HepG2 (cell line): ENCODE data around the gene FBXW2.

Experiments used
- BHLHE40 ChIP-seq: IDR thresholded peaks from 2 replicates; pipeline ENCODE4 v1.6.1; 2011; ENCODE audit warnings: low read length, improper control_type of control experiment
- ETV5 ChIP-seq: IDR thresholded peaks from 2 replicates; pipeline ENCODE4 v1.6.1; 2018; ENCODE audit warnings: missing biosample characterization, missing genetic modification reagents, inconsistent platforms, borderline replicate concordance
- HDAC2 ChIP-seq: sonication (generic); formaldehyde crosslinking; IDR thresholded peaks from 2 replicates; pipeline ENCODE4 v1.4.0; 2020; ENCODE audit warnings: missing genetic modification reagents
- JUN ChIP-seq: sonication (generic); formaldehyde crosslinking; IDR thresholded peaks from 2 replicates; pipeline ENCODE4 v1.4.0; 2020; ENCODE audit warnings: mild to moderate bottlenecking, missing genetic modification reagents
- KLF15 ChIP-seq: sonication (generic); formaldehyde crosslinking; IDR thresholded peaks from 2 replicates; pipeline ENCODE4 v1.8.1; 2023; ENCODE audit warnings: borderline replicate concordance, mild to moderate bottlenecking, inconsistent platforms, missing genetic modification reagents, mixed read lengths
- KLF6 ChIP-seq: IDR thresholded peaks from 2 replicates; pipeline ENCODE4 v1.8.0; 2016; ENCODE audit warnings: missing biosample characterization, missing genetic modification reagents
- MTF2 ChIP-seq: sonication (generic); formaldehyde crosslinking; IDR thresholded peaks from 2 replicates; pipeline ENCODE4 v1.5.0; 2020; ENCODE audit warnings: missing genetic modification reagents, borderline replicate concordance
- MXD4 ChIP-seq: IDR thresholded peaks from 2 replicates; pipeline ENCODE4 v1.6.1; 2016; ENCODE audit warnings: mild to moderate bottlenecking, missing biosample characterization, missing genetic modification reagents
- REL ChIP-seq: sonication (generic); formaldehyde crosslinking; conservative IDR thresholded peaks from 2 replicates; pipeline ENCODE4 v1.8.0; 2022; ENCODE audit warnings: mild to moderate bottlenecking, missing genetic modification reagents, moderate library complexity
- TCF7 ChIP-seq: sonication (generic); IDR thresholded peaks from 2 replicates; pipeline ENCODE4 v1.6.1; 2016; ENCODE audit warnings: antibody characterized with exemption, low read depth
- TF ChIP-seq, protein P1 (sequence below): sonication (generic); formaldehyde crosslinking; IDR thresholded peaks from 2 replicates; pipeline ENCODE4 v1.4.0; 2020; ENCODE audit warnings: missing genetic modification reagents, borderline replicate concordance
- TF ChIP-seq, protein P2 (sequence below): sonication (generic); formaldehyde crosslinking; IDR thresholded peaks from 2 replicates; pipeline ENCODE4 v1.8.0; 2022; ENCODE audit warnings: mild to moderate bottlenecking, missing genetic modification reagents, borderline replicate concordance
- TF ChIP-seq, protein P3 (sequence below), 2 experiments: sonication (generic) in 1 of 2; formaldehyde crosslinking in 1 of 2; IDR thresholded peaks; 2 replicates each; pipeline versions ENCODE4 v1.5.1 to v1.6.1; 2011 to 2020; ENCODE audit warnings: borderline replicate concordance in 1 of 2, low read depth in 1 of 2, low read length in 1 of 2, mild to moderate bottlenecking in 1 of 2, missing genetic modification reagents in 1 of 2, moderate library complexity in 1 of 2

DNA sequence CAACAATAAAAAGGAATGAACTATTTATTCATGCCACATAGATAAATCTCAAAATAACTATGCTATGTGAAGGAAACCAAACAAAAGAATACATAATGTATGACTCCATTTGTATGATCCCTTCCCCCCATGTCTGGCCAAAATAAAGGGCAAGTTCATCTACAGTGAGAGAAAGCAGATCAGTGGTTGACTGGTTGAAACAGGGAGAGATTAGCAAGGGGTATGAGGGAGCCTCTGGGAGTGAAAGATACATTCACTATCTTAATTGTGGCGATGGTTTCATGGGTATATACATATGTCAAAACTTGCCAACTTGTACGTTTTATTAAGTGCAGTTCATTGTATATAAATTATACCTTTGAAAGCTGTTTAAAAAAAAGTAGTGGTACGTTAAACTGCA is 44.7 kb upstream of the FBXW2 start:
- TF ChIP-seq REL, result no peak
- no peak for TF ChIP-seq MTF2 (CRISPR knock-in tag)
- no peak for TF ChIP-seq ETV5 (CRISPR knock-in tag)
- TF ChIP-seq KLF15 (CRISPR knock-in tag), result no peak
- TF ChIP-seq, protein P1, sequence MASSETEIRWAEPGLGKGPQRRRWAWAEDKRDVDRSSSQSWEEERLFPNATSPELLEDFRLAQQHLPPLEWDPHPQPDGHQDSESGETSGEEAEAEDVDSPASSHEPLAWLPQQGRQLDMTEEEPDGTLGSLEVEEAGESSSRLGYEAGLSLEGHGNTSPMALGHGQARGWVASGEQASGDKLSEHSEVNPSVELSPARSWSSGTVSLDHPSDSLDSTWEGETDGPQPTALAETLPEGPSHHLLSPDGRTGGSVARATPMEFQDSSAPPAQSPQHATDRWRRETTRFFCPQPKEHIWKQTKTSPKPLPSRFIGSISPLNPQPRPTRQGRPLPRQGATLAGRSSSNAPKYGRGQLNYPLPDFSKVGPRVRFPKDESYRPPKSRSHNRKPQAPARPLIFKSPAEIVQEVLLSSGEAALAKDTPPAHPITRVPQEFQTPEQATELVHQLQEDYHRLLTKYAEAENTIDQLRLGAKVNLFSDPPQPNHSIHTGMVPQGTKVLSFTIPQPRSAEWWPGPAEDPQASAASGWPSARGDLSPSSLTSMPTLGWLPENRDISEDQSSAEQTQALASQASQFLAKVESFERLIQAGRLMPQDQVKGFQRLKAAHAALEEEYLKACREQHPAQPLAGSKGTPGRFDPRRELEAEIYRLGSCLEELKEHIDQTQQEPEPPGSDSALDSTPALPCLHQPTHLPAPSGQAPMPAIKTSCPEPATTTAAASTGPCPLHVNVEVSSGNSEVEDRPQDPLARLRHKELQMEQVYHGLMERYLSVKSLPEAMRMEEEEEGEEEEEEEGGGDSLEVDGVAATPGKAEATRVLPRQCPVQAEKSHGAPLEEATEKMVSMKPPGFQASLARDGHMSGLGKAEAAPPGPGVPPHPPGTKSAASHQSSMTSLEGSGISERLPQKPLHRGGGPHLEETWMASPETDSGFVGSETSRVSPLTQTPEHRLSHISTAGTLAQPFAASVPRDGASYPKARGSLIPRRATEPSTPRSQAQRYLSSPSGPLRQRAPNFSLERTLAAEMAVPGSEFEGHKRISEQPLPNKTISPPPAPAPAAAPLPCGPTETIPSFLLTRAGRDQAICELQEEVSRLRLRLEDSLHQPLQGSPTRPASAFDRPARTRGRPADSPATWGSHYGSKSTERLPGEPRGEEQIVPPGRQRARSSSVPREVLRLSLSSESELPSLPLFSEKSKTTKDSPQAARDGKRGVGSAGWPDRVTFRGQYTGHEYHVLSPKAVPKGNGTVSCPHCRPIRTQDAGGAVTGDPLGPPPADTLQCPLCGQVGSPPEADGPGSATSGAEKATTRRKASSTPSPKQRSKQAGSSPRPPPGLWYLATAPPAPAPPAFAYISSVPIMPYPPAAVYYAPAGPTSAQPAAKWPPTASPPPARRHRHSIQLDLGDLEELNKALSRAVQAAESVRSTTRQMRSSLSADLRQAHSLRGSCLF (CRISPR knock-in tag), result no peak
- TF ChIP-seq TCF7, result no peak
- no peak for TF ChIP-seq HDAC2 (CRISPR knock-in tag)
- TF ChIP-seq, protein P2, sequence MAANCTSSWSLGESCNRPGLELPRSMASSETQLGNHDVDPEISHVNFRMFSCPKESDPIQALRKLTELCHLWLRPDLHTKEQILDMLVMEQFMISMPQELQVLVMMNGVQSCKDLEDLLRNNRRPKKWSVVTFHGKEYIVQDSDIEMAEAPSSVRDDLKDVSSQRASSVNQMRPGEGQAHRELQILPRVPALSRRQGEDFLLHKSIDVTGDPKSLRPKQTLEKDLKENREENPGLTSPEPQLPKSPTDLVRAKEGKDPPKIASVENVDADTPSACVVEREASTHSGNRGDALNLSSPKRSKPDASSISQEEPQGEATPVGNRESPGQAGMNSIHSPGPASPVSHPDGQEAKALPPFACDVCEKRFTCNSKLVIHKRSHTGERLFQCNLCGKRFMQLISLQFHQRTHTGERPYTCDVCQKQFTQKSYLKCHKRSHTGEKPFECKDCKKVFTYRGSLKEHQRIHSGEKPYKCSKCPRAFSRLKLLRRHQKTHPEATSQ (CRISPR knock-in tag), result no peak
- no peak for TF ChIP-seq MXD4 (CRISPR knock-in tag)
- TF ChIP-seq, protein P3, sequence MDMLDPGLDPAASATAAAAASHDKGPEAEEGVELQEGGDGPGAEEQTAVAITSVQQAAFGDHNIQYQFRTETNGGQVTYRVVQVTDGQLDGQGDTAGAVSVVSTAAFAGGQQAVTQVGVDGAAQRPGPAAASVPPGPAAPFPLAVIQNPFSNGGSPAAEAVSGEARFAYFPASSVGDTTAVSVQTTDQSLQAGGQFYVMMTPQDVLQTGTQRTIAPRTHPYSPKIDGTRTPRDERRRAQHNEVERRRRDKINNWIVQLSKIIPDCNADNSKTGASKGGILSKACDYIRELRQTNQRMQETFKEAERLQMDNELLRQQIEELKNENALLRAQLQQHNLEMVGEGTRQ (IDR thresholded peaks at IDR 0.05; ENCODE audit: low read depth, low read length), result no peak
- TF ChIP-seq, protein P3 (CRISPR knock-in tag; IDR thresholded peaks at IDR 0.05; ENCODE audit: borderline replicate concordance), result no peak
- TF ChIP-seq JUN (CRISPR knock-in tag), result no peak
- TF ChIP-seq KLF6 (CRISPR knock-in tag), result no peak
- TF ChIP-seq BHLHE40, result no peak
